Measurements from ENCODE around the gene SLC25A19.

SLC25A19 gene

DNA sequence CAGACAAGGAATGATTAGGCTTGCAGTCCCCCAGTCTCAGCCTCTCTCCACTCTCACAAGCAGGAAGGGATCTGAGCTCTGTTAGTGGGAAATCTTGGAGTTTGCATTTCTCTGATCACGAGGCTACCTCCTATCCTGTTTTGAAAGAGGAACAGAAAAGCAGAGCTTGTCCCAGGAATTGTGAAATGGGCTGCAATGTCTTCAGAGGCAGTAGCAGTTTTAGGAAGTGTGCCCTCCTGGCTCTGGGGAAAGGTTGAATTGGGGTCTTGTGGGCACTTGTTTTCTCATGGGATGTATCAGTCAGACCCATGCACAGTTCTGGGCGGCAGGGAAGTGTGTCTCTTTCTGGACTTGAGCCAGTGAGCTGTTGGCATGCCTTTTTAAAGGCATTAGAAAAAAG lies 60.9 kb downstream of the SLC25A19 start:
- DNase-seq (ENCODE audit: low read depth) = no peak
- TF ChIP-seq, protein P1, sequence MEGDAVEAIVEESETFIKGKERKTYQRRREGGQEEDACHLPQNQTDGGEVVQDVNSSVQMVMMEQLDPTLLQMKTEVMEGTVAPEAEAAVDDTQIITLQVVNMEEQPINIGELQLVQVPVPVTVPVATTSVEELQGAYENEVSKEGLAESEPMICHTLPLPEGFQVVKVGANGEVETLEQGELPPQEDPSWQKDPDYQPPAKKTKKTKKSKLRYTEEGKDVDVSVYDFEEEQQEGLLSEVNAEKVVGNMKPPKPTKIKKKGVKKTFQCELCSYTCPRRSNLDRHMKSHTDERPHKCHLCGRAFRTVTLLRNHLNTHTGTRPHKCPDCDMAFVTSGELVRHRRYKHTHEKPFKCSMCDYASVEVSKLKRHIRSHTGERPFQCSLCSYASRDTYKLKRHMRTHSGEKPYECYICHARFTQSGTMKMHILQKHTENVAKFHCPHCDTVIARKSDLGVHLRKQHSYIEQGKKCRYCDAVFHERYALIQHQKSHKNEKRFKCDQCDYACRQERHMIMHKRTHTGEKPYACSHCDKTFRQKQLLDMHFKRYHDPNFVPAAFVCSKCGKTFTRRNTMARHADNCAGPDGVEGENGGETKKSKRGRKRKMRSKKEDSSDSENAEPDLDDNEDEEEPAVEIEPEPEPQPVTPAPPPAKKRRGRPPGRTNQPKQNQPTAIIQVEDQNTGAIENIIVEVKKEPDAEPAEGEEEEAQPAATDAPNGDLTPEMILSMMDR (IDR thresholded peaks at IDR 0.05; ENCODE audit: control insufficient read depth, extremely low read depth, insufficient read depth) = no peak
- no peak overlapping the region for H3K4me3 ChIP-seq (ENCODE audit: low read depth, low read length)

DNA sequence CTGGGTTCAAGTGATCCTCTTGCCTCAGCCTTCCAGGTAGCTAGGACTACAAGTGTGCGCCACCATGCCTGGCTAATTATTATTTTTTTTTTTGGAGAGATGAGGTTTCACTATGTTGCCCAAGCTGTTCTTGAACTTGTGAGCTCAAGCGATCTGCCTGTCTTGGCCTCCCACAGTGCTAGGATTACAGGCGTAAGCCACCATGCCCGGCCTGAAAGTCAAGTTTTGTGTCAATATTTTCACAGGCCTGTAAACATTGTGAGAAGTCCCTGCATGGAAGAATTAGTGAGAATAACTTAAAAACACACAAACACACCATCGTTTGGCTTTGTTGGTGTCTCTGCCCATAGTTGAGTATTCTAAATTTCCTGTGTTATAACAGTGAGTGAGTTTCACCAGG lies 61.5 kb downstream of the SLC25A19 start:
- TF ChIP-seq, protein P1 (IDR thresholded peaks at IDR 0.05; ENCODE audit: control insufficient read depth, extremely low read depth, insufficient read depth) = no peak
- peak; percentile 51 for DNase-seq (ENCODE audit: low read depth)
- H3K4me3 ChIP-seq (ENCODE audit: low read depth, low read length) = no peak overlapping the region

DNA sequence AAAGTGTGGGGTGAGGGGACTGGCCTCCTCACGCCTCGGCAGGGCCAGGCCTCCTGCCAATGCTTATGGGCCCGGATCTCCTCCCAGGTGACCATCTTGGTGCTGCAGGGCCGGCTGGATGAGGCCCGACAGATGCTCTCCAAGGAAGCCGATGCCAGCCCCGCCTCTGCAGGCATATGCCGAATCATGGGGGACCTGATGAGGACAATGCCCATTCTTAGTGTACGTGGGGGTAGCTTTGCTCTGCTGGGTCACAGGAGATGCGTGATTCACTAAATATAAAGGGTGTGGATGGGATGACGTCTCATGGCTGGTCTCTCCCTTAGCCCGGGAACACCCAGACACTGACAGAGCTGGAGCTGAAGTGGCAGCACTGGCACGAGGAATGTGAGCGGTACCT lies 64.2 kb downstream of the SLC25A19 start:
- H3K4me3 ChIP-seq (ENCODE audit: low read depth, low read length) = no peak overlapping the region
- TF ChIP-seq, protein P1 (IDR thresholded peaks at IDR 0.05; ENCODE audit: control insufficient read depth, extremely low read depth, insufficient read depth) = no peak
- no peak for DNase-seq (ENCODE audit: low read depth)

All from LNCaP clone FGC (cell line).